Activated T-cell treated with anti-CD3 and anti-CD28 coated beads for 1 hour (primary cell): ENCODE data around the gene CXCL11.
"Not testable (repeated sequence)": the region's sequence is repeated elsewhere in the genome, so short reads cannot be mapped to it uniquely, and the experiment has no call there.

Source experiments
- DNase-seq: peaks from one replicate; pipeline ENCODE4 v3.0.0-alpha.2; 2020; ENCODE audit warnings: low read depth

Gene CXCL11

GRCh38 chr4:76000279-76000678 is 35.6 kb downstream of the CXCL11 start:
- no peak for DNase-seq

- not testable (repeated sequence) for DNase-seq
These were observed 37.2 kb downstream of the CXCL11 start for GRCh38 chr4:75998525-75999147.

- DNase-seq: no peak
These were observed 37.9 kb downstream of the CXCL11 start for GRCh38 chr4:75997946-75998345.

GRCh38 chr4:75997081-75997480 is 38.8 kb downstream of the CXCL11 start:
- no peak for DNase-seq

- DNase-seq: no peak
These were observed 40.1 kb downstream of the CXCL11 start for GRCh38 chr4:75995727-75996126.

- DNase-seq: no peak
These were observed 43.4 kb downstream of the CXCL11 start for GRCh38 chr4:75992462-75992861.

- DNase-seq: no peak
These were observed 45.9 kb downstream of the CXCL11 start for GRCh38 chr4:75989846-75990528.

- DNase-seq: no peak
These were observed 50.8 kb downstream of the CXCL11 start for GRCh38 chr4:75985116-75985515.
